Measurements from ENCODE around the gene CSPG5. TPM values are rescaled to one million over a fixed set of nuclear protein-coding genes. Genes with fewer than 3 reads are reported as not detected.

The CSPG5 gene
- polyA plus RNA-seq, 1 donor (not counting 4 experiments of a cell fraction or from before 2014, with no cell fraction given) = 0.14 TPM

GRCh38 chr3:47579875-47580274 lies 1.2 kb upstream of the CSPG5 start:
- no peak overlapping the region for H3K4me2 ChIP-seq (ENCODE audit: control insufficient read depth, extremely low read depth, insufficient read depth, low read depth, low read length)
- H3K27me3 ChIP-seq (ENCODE audit: control insufficient read depth, extremely low read depth, insufficient read depth, low read length) = peaks cover 25% of the 10 kb centered on the region
- no peaks in the 10 kb centered on the region for H3K79me2 ChIP-seq (ENCODE audit: control insufficient read depth, insufficient read depth, low read length)
- no peak for TF ChIP-seq CTCF (optimal IDR thresholded peaks at IDR 0.05 in 1 of 3, IDR thresholded peaks at IDR 0.05 in 1 of 3, conservative IDR thresholded peaks at IDR 0.05 in 1 of 3; ENCODE audit: extremely low read depth in 1 of 3, insufficient read depth in 2 of 3, low read length in 3 of 3)
- TF ChIP-seq EZH2 (IDR thresholded peaks at IDR 0.05; ENCODE audit: low read length) = peak; percentile 16
- H4K20me1 ChIP-seq (ENCODE audit: control insufficient read depth, extremely low read depth, insufficient read depth, low read length) = no peaks in the 10 kb centered on the region
- dilution Hi-C loops (cut with MboI; ENCODE audit: extremely low pct_ligation_motif_present, low sequenced_read_pairs) = no loop called here
- H2AFZ ChIP-seq (ENCODE audit: control insufficient read depth, low read length) = no peak overlapping the region
- no peak overlapping the region for H3K27ac ChIP-seq (ENCODE audit: control insufficient read depth, insufficient read depth, low read length)
- DNase-seq (ENCODE audit: low read depth, low spot score) (no peak), FAIRE-seq (no peak)
- H3K9me1 ChIP-seq (ENCODE audit: control insufficient read depth, extremely low read depth, insufficient read depth, low read length) = no peaks in the 10 kb centered on the region
- H3K4me1 ChIP-seq (ENCODE audit: control insufficient read depth, extremely low read depth, insufficient read depth, low read length) = peaks cover 3% of the 10 kb centered on the region
- H3K9ac ChIP-seq (ENCODE audit: control insufficient read depth, extremely low read depth, insufficient read depth, low read length) = no peak overlapping the region
- H3K36me3 ChIP-seq (ENCODE audit: control insufficient read depth in 2 of 2, extremely low read depth in 1 of 2, insufficient read depth in 2 of 2, low read length in 2 of 2) = no peaks in the 10 kb centered on the region
- H3K4me3 ChIP-seq (ENCODE audit: control insufficient read depth in 2 of 3, extremely low read depth in 1 of 3, insufficient read depth in 2 of 3, low read depth in 1 of 3, low read length in 3 of 3) = no peak overlapping the region
- no peaks in the 10 kb centered on the region for H3K9me3 ChIP-seq (ENCODE audit: control insufficient read depth, low read depth, low read length)

- H2AFZ ChIP-seq (ENCODE audit: control insufficient read depth, low read length) = peak overlapping the region; percentile 26
- peak overlapping the region in 2 of 3 experiments; percentile 40 to 51 for H3K4me3 ChIP-seq (ENCODE audit: control insufficient read depth in 2 of 3, extremely low read depth in 1 of 3, insufficient read depth in 2 of 3, low read depth in 1 of 3, low read length in 3 of 3)
- peak overlapping the region; percentile 75 for H3K4me2 ChIP-seq (ENCODE audit: control insufficient read depth, extremely low read depth, insufficient read depth, low read depth, low read length)
- no peak overlapping the region for H3K27ac ChIP-seq (ENCODE audit: control insufficient read depth, insufficient read depth, low read length)
- H3K9me1 ChIP-seq (ENCODE audit: control insufficient read depth, extremely low read depth, insufficient read depth, low read length) = no peaks in the 10 kb centered on the region
- no peak for DNase-seq (ENCODE audit: low read depth, low spot score)
- H3K9me3 ChIP-seq (ENCODE audit: control insufficient read depth, low read depth, low read length) = no peaks in the 10 kb centered on the region
- no peaks in the 10 kb centered on the region for H3K79me2 ChIP-seq (ENCODE audit: control insufficient read depth, insufficient read depth, low read length)
- H3K4me1 ChIP-seq (ENCODE audit: control insufficient read depth, extremely low read depth, insufficient read depth, low read length) = no peaks in the 10 kb centered on the region
- no peaks in the 10 kb centered on the region for H4K20me1 ChIP-seq (ENCODE audit: control insufficient read depth, extremely low read depth, insufficient read depth, low read length)
- TF ChIP-seq CTCF (optimal IDR thresholded peaks at IDR 0.05 in 1 of 3, IDR thresholded peaks at IDR 0.05 in 1 of 3, conservative IDR thresholded peaks at IDR 0.05 in 1 of 3; ENCODE audit: extremely low read depth in 1 of 3, insufficient read depth in 2 of 3, low read length in 3 of 3) (no peak), EZH2 (IDR thresholded peaks at IDR 0.05; ENCODE audit: low read length) (no peak)
- no peaks in the 10 kb centered on the region for H3K36me3 ChIP-seq (ENCODE audit: control insufficient read depth in 2 of 2, extremely low read depth in 1 of 2, insufficient read depth in 2 of 2, low read length in 2 of 2)
- FAIRE-seq = no peak
- peaks cover 25% of the 10 kb centered on the region for H3K27me3 ChIP-seq (ENCODE audit: control insufficient read depth, extremely low read depth, insufficient read depth, low read length)
- dilution Hi-C loops (cut with MboI; ENCODE audit: extremely low pct_ligation_motif_present, low sequenced_read_pairs) = no loop called here
- no peak overlapping the region for H3K9ac ChIP-seq (ENCODE audit: control insufficient read depth, extremely low read depth, insufficient read depth, low read length)
Measured at GRCh38 chr3:47578119-47578632, 489 bp downstream of the CSPG5 start.
